HG03439 (cell line): Measurements from ENCODE around the gene HOXD8.

ENCODE experiments used
- ATAC-seq: cut with Tn5 transposase; IDR thresholded peaks from one replicate; pipeline ENCODE4 v1.9.1; 2021; ENCODE audit warnings: mild to moderate bottlenecking, moderate library complexity; ENCODE audit not compliant: unreplicated experiment

Gene HOXD8

GRCh38 chr2:176128982-176129796 lies at the start of gene HOXD8:
HOXD8 (plus strand) TSS chr2:176129705; CDS start chr2:176130367, 662 bp downstream.
- no peak for ATAC-seq

- ATAC-seq = no peak
These were observed 49.5 kb upstream of the HOXD8 start for GRCh38 chr2:176079831-176080539.

- ATAC-seq = no peak
These were observed 48.7 kb upstream of the HOXD8 start for GRCh38 chr2:176080540-176081375.

DNA sequence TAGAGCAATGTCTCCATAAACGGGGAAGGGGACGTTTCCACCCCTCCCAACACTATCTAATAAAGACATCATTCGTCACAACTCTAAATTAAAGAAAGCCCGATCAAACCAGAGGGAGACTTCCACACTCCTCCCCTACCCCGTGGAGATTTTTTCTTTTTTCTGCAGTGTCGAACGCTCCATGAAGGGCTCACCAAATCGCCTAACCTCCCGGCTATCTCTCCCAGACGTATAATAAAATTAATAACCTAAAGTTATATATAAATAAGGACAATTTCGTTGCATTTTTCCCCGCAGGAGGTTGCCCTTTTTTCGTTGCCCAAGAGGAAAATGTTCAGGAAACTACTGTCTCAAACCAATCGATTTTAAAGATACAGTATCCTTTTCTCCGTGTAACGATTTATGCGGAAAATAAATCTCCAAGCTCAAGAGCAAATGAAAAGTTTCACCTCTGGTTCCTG lies 48.1 kb upstream of the HOXD8 start:
- ATAC-seq = no peak

GRCh38 chr2:176081837-176082524 lies 47.5 kb upstream of the HOXD8 start:
- no peak for ATAC-seq

GRCh38 chr2:176082525-176082823 lies 47.0 kb upstream of the HOXD8 start:
- no peak for ATAC-seq

DNA sequence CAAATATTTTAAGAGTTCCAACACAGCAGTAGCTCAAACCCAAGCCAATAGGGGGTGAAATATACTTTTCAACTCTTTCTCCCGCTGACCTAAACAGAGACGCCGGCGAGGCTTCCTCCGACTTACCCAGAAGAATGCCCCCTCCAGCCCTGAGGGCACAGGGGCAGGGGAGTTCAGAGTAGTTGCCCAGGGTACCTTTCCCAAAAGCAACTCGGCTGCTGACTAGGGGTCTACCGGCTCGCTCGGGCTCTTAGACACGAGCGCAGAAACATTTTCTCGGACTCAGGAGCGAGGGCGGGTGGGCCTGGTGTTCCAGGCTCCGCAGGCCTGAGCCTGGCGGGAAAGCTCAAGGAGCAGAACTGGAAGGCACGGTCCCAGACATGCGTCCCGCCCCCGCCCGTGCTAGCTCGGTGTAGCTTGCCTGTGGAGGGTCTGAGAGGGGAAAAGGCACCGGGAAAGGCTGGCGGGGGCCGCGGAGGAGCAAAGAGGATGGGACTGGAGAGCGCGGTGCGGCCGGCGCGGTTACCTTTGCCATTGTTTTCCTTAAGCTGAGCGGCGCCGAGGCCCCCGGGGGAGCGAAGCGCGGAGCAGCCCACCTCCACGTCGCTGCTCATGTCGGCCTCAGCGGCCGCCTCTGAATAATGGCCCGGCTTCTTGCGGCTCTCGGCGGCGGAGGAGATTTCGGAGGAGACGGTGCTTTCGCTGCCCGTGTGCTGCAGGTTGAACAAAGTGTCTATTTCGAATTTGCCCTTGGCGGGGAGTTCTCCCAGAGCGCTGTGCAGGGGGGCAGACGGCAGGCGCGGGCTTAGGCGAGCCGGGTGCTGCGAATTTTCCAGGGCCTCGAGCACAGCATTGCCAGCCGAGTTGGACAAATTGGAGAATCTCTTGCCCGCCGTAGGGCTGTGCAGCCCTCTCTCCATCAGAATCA lies 46.4 kb upstream of the HOXD8 start:
- no peak for ATAC-seq

DNA sequence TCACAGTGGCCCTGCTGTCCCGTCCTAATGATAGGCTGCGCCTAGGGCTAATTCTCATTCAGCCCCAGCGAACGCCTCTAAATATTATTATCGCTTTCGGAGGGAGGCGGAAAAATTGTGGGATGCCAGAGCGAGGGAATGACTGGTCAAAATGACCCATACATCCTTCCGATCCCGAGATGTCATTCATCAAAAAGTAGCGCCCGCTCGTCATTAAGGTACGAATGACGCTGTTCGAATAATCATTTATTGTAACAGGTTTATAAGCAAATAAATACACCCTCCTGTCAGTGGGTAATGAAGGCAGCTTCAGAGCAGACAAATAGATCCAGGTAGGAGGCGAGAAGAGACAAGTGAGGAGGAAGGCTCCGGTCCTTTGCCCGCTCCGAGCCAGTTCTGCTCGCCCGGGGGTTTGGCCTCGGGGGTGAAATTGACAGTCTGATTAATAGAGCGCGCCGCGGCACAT lies 45.7 kb upstream of the HOXD8 start, which contains the start of gene EVX2:
Gene EVX2, minus strand, starts transcription at position 167 of the 466 bp plus-strand sequence. CDS start 186 bp downstream, outside the sequence.
- ATAC-seq = no peak

DNA sequence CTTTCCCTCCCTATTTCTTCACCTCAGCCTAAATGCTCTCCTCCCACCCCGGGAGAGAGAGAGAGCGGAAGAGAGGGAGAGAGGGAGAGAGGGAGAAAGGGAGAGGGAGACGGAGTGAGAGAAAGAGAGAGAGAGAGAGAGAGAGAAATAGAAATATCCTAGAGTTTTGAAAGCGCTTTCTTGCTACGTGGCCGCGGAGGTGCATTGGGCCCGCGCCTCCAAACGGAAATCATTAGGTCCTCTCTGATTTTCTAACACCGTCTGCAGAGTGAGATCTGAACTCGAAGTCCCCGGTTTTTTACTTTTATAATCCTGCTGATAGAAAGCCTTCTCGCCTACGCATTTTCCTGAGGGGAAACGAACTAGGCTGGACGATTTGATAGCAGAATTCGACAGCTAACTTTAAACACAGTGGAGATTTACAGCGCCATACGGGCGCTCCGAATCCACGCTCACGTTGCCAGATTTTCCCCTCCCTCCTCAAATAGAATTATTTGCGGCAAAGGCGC lies 44.8 kb upstream of the HOXD8 start:
- ATAC-seq = no peak

DNA sequence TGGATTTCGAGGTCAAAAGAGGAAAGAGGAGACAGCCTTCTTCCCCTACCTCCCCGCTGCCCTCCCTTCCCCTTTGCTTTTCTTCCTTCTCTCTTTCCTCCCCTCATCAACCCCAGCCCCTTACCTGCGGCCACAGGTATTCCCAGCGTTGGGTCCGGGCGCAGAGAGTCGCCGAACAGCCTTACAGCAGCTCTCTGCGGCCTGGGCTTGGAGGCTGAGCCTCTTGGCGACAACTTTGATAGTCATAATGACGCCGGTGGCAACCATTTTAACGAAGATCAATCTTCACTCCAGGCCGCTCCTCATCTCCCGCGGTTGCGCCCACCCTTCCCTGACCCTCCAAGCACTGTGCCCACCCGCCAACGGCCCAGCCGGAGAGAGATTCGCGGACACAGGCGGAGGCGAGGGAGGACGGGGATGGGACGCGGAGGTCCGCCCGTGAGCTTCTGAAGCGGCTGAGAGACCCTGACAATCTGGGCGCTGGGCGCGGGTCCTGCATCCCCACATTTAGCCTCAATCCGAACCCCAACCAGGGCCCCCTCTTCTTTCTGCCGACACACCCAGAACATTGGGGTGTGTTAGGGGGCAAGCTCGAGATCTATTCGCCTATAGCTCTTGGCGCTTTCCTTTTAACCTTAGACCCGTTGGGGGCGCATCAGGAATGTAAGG lies 44.3 kb upstream of the HOXD8 start:
- ATAC-seq = no peak

- ATAC-seq = no peak
These were observed 43.4 kb upstream of the HOXD8 start for GRCh38 chr2:176085861-176086771.

GRCh38 chr2:176087330-176088047 lies 42.0 kb upstream of the HOXD8 start:
- no peak for ATAC-seq

DNA sequence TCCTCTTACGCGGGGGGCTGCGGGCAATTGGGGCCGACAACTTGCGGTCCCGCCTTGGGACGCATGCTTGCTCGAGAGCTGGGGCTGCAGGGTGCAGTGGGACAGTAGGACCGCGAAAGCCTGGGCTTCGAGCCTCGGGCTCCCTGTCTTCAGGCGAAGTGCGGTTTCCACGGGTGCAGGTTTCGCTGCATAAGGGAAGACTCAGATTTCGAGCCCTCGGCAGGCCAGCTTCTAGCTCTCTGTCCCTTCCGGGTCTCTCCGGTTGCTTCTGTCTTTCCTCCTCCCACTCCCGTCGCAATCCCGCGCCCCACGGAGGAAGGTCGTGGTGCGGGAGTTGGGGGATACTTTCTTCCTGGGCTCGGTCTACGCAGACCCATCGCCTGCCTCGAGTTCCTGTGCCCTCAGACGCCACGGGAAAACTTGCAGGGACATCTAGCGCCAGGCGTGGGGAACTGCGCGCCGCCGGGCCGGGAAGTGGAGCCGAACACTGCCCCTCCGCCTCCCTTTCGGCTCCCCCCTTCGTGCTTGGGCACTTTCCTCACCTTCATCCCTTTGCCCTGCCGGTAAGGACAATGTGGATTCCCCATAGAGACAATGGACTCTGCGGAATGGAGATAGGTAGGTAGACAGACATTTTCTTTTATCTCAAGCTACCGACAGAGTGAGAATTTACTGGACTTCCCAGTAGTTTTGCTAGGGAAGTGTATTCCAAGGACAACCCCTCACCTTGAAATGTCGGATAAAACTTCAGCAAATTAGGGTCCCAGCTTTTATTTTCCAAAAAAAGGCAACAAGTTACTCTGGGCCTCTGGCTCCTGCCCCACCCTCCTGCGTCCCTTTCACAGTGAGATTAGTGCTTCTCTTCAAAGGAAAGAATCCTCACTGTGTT lies 41.2 kb upstream of the HOXD8 start:
- no peak for ATAC-seq

- no peak for ATAC-seq
These were observed 40.3 kb upstream of the HOXD8 start for GRCh38 chr2:176088937-176089842.

DNA sequence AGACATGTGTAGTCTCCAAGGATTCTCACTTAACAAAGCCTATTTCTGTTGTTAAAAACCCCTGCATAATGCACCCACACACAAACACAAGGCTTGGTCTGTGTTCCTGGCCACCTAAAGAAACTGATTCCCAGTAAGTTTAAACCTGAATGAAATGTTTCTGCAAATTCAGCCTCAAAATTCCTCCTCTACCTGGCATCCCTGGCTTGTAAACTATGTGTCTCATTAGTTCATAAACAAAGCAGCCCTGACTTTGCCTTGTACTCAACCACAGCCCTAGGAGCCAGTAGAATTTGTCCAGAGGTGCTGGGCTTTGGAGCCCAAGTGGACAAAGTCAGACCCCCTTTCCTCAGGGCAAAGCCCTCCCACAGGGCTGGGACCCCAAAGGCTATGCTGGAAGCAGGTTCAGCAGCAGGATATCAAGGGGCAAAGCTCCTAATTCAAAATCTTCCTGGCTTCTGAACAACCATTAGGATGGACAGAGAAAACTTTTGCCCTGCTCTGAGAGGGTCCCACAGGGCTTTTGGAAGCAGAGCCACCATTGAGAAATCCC lies 39.6 kb upstream of the HOXD8 start:
- no peak for ATAC-seq
